Neural progenitor cell (in vitro differentiated cells): Measurements from ENCODE around the gene THUMPD2. TPM values are rescaled to one million over a fixed set of nuclear protein-coding genes. Genes with fewer than 3 reads are reported as not detected.

Source experiments
- DNase-seq: peaks from one replicate; pipeline ENCODE4 v3.0.0-alpha.2; 2016; ENCODE audit warnings: low spot score
- H2AFZ ChIP-seq: fragments of 200-600 bp; sonication (generic); replicated peaks from 2 replicates; pipeline ENCODE4 v1.6.1; 2016; ENCODE audit warnings: antibody characterized with exemption
- H3F3A ChIP-seq: fragments of 200-600 bp; sonication (generic); 2 replicates; pipeline ENCODE4 v1.6.1; 2016; ENCODE audit warnings: antibody characterized with exemption, low read depth
- H3K27ac ChIP-seq: fragments of 200-600 bp; sonication (generic); 2 replicates; pipeline ENCODE4 v1.5.1; 2016; ENCODE audit warnings: mild to moderate bottlenecking
- H3K27me3 ChIP-seq: fragments of 200-600 bp; sonication (generic); 2 replicates; pipeline ENCODE4 v1.6.1; 2016; ENCODE audit warnings: mild to moderate bottlenecking, moderate library complexity
- H3K36me3 ChIP-seq: fragments of 200-600 bp; sonication (generic); 2 replicates; pipeline ENCODE4 v1.5.1; 2016
- H3K4me1 ChIP-seq: fragments of 200-600 bp; sonication (generic); 2 replicates; pipeline ENCODE4 v1.6.1; 2016; ENCODE audit warnings: mixed run types
- H3K4me2 ChIP-seq: fragments of 200-600 bp; sonication (generic); 2 replicates; pipeline ENCODE4 v1.6.1; 2016
- H3K4me3 ChIP-seq: fragments of 200-600 bp; sonication (generic); 2 replicates; pipeline ENCODE4 v1.5.1; 2016
- H3K79me2 ChIP-seq: fragments of 200-600 bp; sonication (generic); 2 replicates; pipeline ENCODE4 v1.6.1; 2016; ENCODE audit warnings: low read depth
- H3K9ac ChIP-seq: fragments of 200-600 bp; sonication (generic); 2 replicates; pipeline ENCODE4 v1.6.1; 2016
- H3K9me3 ChIP-seq: fragments of 200-600 bp; sonication (generic); 2 replicates; pipeline ENCODE4 v1.5.1; 2016; ENCODE audit warnings: low read depth
- H4K20me1 ChIP-seq: fragments of 200-600 bp; sonication (generic); 2 replicates; pipeline ENCODE4 v1.6.1; 2016; ENCODE audit warnings: low read depth
- H3K27ac Mint-ChIP-seq: 3 replicates; pipeline ENCODE4 v1.8.0; 2021; ENCODE audit warnings: mixed read lengths
- H3K27me3 Mint-ChIP-seq: 2 replicates; pipeline ENCODE4 v1.8.0; 2022; ENCODE audit warnings: low read depth, mild to moderate bottlenecking, inconsistent platforms, moderate library complexity, mixed read lengths; ENCODE audit not compliant: insufficient read depth
- H3K36me3 Mint-ChIP-seq: 3 replicates; pipeline ENCODE4 v1.8.0; 2021; ENCODE audit warnings: mixed read lengths
- H3K4me1 Mint-ChIP-seq: 3 replicates; pipeline ENCODE4 v1.8.0; 2021; ENCODE audit warnings: mixed read lengths
- H3K4me3 Mint-ChIP-seq: 3 replicates; pipeline ENCODE4 v1.8.0; 2021; ENCODE audit warnings: mild to moderate bottlenecking, moderate library complexity, mixed read lengths
- H3K9me3 Mint-ChIP-seq: 3 replicates; pipeline ENCODE4 v1.8.0; 2020; ENCODE audit warnings: mixed read lengths
- CTCF ChIP-seq: fragments of 200-600 bp; sonication (generic); IDR thresholded peaks from 2 replicates; pipeline ENCODE4 v1.5.1; 2017; ENCODE audit warnings: antibody characterized with exemption, mild to moderate bottlenecking
- EZH2 ChIP-seq: fragments of 200-600 bp; sonication (generic); IDR thresholded peaks from 2 replicates; pipeline ENCODE4 v1.6.1; 2017; ENCODE audit warnings: antibody characterized with exemption, mild to moderate bottlenecking, moderate library complexity
- EZH2phosphoT487 ChIP-seq: fragments of 200-600 bp; sonication (generic); IDR thresholded peaks from 2 replicates; pipeline ENCODE4 v1.6.1; 2017; ENCODE audit warnings: antibody characterized with exemption
- total RNA-seq: library from RNA; depleted of rRNA; stranded (reverse); fragments of >200 nt; gene quantifications from 2 replicates; pipeline ENCODE4 v1.2.3, GENCODE V29; 2015; ENCODE audit warnings: low replicate concordance

Gene THUMPD2
- total RNA-seq, 1 donor from 2014 or later = 21.8 TPM

DNA sequence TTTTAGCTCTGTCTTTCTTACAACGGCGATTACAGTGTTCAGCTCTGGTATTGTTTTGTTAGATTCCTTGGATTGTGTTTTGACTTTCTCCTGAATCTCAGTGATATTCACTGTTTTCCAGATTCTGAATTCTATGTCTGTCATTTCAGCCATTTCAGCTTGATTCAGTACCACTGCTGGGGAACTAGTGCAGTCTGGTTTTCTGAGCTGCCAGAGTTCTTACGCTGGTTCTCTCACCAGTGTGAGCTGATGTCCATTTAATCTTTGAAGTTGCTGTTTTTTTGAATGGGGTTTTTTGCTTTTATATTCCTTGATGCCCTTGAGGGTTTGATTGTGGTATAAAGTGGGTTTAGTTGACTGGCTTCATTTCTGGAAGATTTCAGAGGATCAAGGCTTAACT is 37.4 kb upstream of the THUMPD2 start:
- no peaks in the 10 kb centered on the region for H3F3A ChIP-seq
- H3K27ac ChIP-seq = no peak overlapping the region
- no peak overlapping the region for H3K9ac ChIP-seq

DNA sequence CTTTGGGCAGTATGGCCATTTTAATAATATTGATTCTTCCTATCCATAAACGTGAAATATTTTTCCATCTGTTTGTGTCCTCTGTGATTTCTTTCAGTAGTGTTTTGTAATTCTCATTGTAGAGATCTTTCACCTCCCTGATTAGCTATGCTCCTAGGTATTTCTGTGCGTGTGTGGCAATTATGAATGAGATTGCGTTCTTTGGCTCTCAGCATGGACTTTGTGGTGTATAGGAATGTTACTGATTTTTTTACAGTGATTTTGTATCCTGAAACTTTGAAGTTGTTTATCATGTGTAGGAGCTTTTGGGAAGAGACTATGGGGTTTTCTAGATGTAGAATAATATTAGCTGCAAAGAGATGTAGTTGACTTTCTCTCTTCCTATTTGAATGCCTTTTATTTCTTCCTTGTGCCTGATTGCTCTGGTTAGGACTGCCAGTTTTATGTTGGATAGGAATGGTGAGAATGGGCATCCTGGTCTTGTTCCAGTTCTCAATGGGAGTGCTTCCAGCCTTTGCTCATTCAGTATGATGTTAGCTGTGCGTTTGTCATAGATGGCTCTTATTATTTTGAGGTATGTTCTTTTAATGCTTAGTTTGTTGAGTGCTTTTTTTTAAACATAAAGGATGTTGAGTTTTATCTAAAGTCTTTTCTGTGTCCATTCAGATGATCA is 27.0 kb upstream of the THUMPD2 start:
- Histone ChIP-seq H3K36me3 (no peaks in the 10 kb centered on the region), H3K4me1 (no peaks in the 10 kb centered on the region), H3K9ac (no peak overlapping the region), H3K79me2 (no peaks in the 10 kb centered on the region), H3K27ac (no peak overlapping the region), H3K9me3 (peaks cover 11% of the 10 kb centered on the region), H4K20me1 (no peaks in the 10 kb centered on the region), H3K4me3 (no peak overlapping the region), H3K4me2 (no peak overlapping the region), H3K27me3 (no peaks in the 10 kb centered on the region), H2AFZ (no peak overlapping the region), H3F3A (no peaks in the 10 kb centered on the region)
- Mint-ChIP-seq H3K27ac (no peak overlapping the region), H3K27me3 (no peaks in the 10 kb centered on the region), H3K4me3 (no peak overlapping the region), H3K9me3 (peaks cover 42% of the 10 kb centered on the region), H3K4me1 (no peaks in the 10 kb centered on the region), H3K36me3 (no peaks in the 10 kb centered on the region)
- no peak for DNase-seq
- TF ChIP-seq EZH2phosphoT487 (no peak), EZH2 (no peak), CTCF (no peak)

More for the DNA sequence above, 37.4 kb upstream of the THUMPD2 start:
- H3K9me3 Mint-ChIP-seq = no peaks in the 10 kb centered on the region
- H3K4me1 Mint-ChIP-seq = no peaks in the 10 kb centered on the region
- no peaks in the 10 kb centered on the region for H3K27me3 ChIP-seq
- H3K4me3 Mint-ChIP-seq = no peak overlapping the region
- H3K27me3 Mint-ChIP-seq = peaks cover 8% of the 10 kb centered on the region
- no peak overlapping the region for H3K4me2 ChIP-seq
- no peaks in the 10 kb centered on the region for H3K79me2 ChIP-seq
- H2AFZ ChIP-seq = no peak overlapping the region
- H3K27ac Mint-ChIP-seq = no peak overlapping the region
- H3K4me3 ChIP-seq = no peak overlapping the region
- DNase-seq = no peak
- H3K9me3 ChIP-seq = no peaks in the 10 kb centered on the region
- TF ChIP-seq EZH2 (no peak), CTCF (no peak), EZH2phosphoT487 (no peak)
- no peaks in the 10 kb centered on the region for H3K36me3 ChIP-seq
- H3K4me1 ChIP-seq = no peaks in the 10 kb centered on the region
- no peaks in the 10 kb centered on the region for H4K20me1 ChIP-seq
- no peaks in the 10 kb centered on the region for H3K36me3 Mint-ChIP-seq

- Histone ChIP-seq H3K27me3 (no peaks in the 10 kb centered on the region), H3K4me1 (no peaks in the 10 kb centered on the region), H3K9me3 (peaks cover 11% of the 10 kb centered on the region), H3K9ac (no peak overlapping the region), H3K27ac (no peak overlapping the region), H2AFZ (no peak overlapping the region), H3K4me2 (no peak overlapping the region), H4K20me1 (no peaks in the 10 kb centered on the region), H3K79me2 (no peaks in the 10 kb centered on the region), H3F3A (no peaks in the 10 kb centered on the region), H3K4me3 (no peak overlapping the region), H3K36me3 (no peaks in the 10 kb centered on the region)
- Mint-ChIP-seq H3K9me3 (peaks cover 42% of the 10 kb centered on the region), H3K4me3 (no peak overlapping the region), H3K36me3 (no peaks in the 10 kb centered on the region), H3K27me3 (no peaks in the 10 kb centered on the region), H3K27ac (no peak overlapping the region), H3K4me1 (no peaks in the 10 kb centered on the region)
- TF ChIP-seq EZH2phosphoT487 = no peak
- TF ChIP-seq EZH2 = no peak
- TF ChIP-seq CTCF = no peak
- no peak for DNase-seq
These were observed 24.8 kb upstream of the THUMPD2 start for GRCh38 chr2:39803839-39804238.
